ENCODE data around the gene FICD. TPM values are rescaled to one million over a fixed set of nuclear protein-coding genes. Genes with fewer than 3 reads are reported as not detected.

FICD gene
- total and polyA plus RNA-seq, 2 of the 13 experiments (the other 11 are each of a cell fraction or from before 2014, with no cell fraction given), result 0.99 to 3.0 TPM

GRCh38 chr12:108538146-108538545 is 23.1 kb downstream of the FICD start:
- H3K4me1 ChIP-seq (ENCODE audit: insufficient read depth, low read length), result no peaks in the 10 kb centered on the region
- H2AFZ ChIP-seq (ENCODE audit: low read length), result no peak overlapping the region
- H3K9ac ChIP-seq (ENCODE audit: insufficient read depth, low read depth, low read length), result no peak overlapping the region
- no peak for TF ChIP-seq ZSCAN12 (CRISPR knock-in tag; IDR thresholded peaks at IDR 0.05)
- TF ChIP-seq PAXIP1 (CRISPR knock-in tag; conservative IDR thresholded peaks at IDR 0.05), result no peak
- TF ChIP-seq KLF13 (CRISPR knock-in tag; IDR thresholded peaks at IDR 0.05), result no peak
- no peak for TF ChIP-seq NR2C2 (CRISPR knock-in tag; IDR thresholded peaks at IDR 0.05; ENCODE audit: borderline replicate concordance)
- no peak for TF ChIP-seq EHMT2 (IDR thresholded peaks at IDR 0.05; ENCODE audit: borderline replicate concordance, low read depth, low read length)
- TF ChIP-seq GLMP (CRISPR knock-in tag; IDR thresholded peaks at IDR 0.05; ENCODE audit: borderline replicate concordance), result no peak
- TF ChIP-seq ZBTB38 (CRISPR knock-in tag; IDR thresholded peaks at IDR 0.05), result no peak
- TF ChIP-seq IKZF4 (CRISPR knock-in tag; IDR thresholded peaks at IDR 0.05; ENCODE audit: borderline replicate concordance, low read depth, not compliant biosample characterization), result no peak
- TF ChIP-seq POLR2G (IDR thresholded peaks at IDR 0.05; ENCODE audit: low read depth, low read length), result no peak
- TF ChIP-seq THAP7 (CRISPR knock-in tag; IDR thresholded peaks at IDR 0.05), result no peak
- TF ChIP-seq DBP (CRISPR knock-in tag; IDR thresholded peaks at IDR 0.05; ENCODE audit: not compliant biosample characterization), result no peak
- no peak for TF ChIP-seq ZBTB3 (CRISPR knock-in tag; IDR thresholded peaks at IDR 0.05; ENCODE audit: borderline replicate concordance, low read depth)
- TF ChIP-seq ZNF564 (CRISPR knock-in tag; IDR thresholded peaks at IDR 0.05), result no peak
- TF ChIP-seq TCF7L2 (IDR thresholded peaks at IDR 0.05; ENCODE audit: low read depth, low read length), result no peak
- TF ChIP-seq KLF12 (CRISPR knock-in tag; IDR thresholded peaks at IDR 0.05; ENCODE audit: borderline replicate concordance), result no peak
- TF ChIP-seq ZNF280B (CRISPR knock-in tag; IDR thresholded peaks at IDR 0.05; ENCODE audit: borderline replicate concordance), result no peak
- TF ChIP-seq ZNF605 (CRISPR knock-in tag; IDR thresholded peaks at IDR 0.05), result no peak
- ATAC-seq (no peak), DNase-seq (ENCODE audit: low spot score) (no peak), FAIRE-seq (no peak)
- peaks cover 23 to 77% of the 10 kb centered on the region in 2 experiments for H3K36me3 ChIP-seq (replicated peaks in 1 of 2; ENCODE audit: control insufficient read depth in 1 of 2, insufficient read depth in 2 of 2, low read length in 2 of 2)
- CTCF ChIA-PET (ENCODE audit: low intra/inter-chr PET ratio, low total read pairs), result no interaction called here
- peaks cover 5% of the 10 kb centered on the region; the same call in 1 of the 2 replicates for H4K20me1 ChIP-seq (ENCODE audit: insufficient read depth, low read length)
- no peaks in the 10 kb centered on the region for H3K9me3 ChIP-seq (ENCODE audit: low read length)
- peaks cover 26% of the 10 kb centered on the region for H3K79me2 ChIP-seq (ENCODE audit: insufficient read depth, low read length)
- POLR2A ChIA-PET, result no interaction called here
- H3K4me3 ChIP-seq (replicated peaks in 1 of 3; ENCODE audit: insufficient read depth in 1 of 3, low read depth in 2 of 3, low read length in 3 of 3), result no peak overlapping the region
- no TSS peak for BruUV-seq (replicated peaks)
- in situ Hi-C loops (cut with HindIII; ENCODE audit: extremely low pct_ligation_motif_present, low pct_unique_long_range_greater_than_20kb), result no loop called here
- no peak overlapping the region for H3K27ac ChIP-seq (ENCODE audit: extremely low read length, insufficient read depth, low read length)
- H3K4me2 ChIP-seq (ENCODE audit: low read depth, low read length), result no peak overlapping the region
- 83% methylated on average over 6 of the region's 6 CpGs for WGBS (ENCODE audit: low lambda C conversion rate)
- intact Hi-C loops (cut with micrococcal nuclease; ENCODE audit: unreplicated experiment), result loop anchor here (10.0 kb wide), 1 partner anchor 783 kb away; no protein-coding TSS in a partner anchor
- no peaks in the 10 kb centered on the region for H3K27me3 ChIP-seq (ENCODE audit: control insufficient read depth in 1 of 2, insufficient read depth in 2 of 2, low read length in 2 of 2)

Data from HepG2 (cell line).